C4-2B (cell line): ENCODE measurements around the gene RHEB.

ENCODE experiments used
- H3K27ac ChIP-seq: fragments of 450-650 bp; 2 replicates; pipeline ENCODE4 v1.5.1; 2017
- ZFX ChIP-seq: fragments of 450-650 bp; IDR thresholded peaks from 2 replicates; pipeline ENCODE4 v1.6.1; 2017
- TF ChIP-seq, protein P1 (sequence below): fragments of 450-650 bp; conservative IDR thresholded peaks from 2 replicates; pipeline ENCODE4 v1.5.1; 2017; ENCODE audit warnings: mild to moderate bottlenecking

RHEB gene, protein sequence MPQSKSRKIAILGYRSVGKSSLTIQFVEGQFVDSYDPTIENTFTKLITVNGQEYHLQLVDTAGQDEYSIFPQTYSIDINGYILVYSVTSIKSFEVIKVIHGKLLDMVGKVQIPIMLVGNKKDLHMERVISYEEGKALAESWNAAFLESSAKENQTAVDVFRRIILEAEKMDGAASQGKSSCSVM

DNA sequence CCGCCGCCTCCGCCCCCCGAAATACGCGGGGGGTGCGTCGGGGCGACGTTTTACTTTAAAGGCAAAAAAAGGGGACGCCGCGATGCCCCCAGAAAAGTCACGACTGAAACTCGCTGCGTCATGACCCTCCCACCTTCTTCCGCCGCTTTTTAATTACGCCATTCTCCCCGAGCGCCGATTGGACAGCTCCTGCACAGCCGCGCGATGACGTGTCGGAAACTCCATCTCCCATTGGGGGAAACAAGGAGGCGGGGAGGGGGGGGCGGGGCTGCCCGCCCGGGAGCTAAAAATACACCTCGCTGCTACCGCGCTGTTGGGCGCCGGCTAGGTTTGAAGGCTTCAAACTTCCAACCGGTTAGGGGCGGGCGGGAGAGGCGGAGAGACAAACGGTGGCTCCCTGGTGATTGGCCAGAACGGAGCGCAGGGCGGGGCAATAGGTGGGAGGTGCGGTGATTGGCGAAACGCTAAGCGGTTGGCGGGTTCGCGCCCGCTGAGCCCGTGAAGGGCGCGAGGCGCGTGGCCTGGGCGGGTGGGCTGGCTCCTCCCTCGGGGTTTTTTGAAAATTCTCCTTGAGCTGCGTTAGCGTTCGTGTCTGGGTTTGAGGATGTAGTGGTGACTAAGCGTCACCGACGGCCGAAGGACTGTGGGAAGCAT, at the start of gene RHEB:
Gene RHEB (minus strand): TSS at position 131 of the 654 bp plus-strand sequence. CDS start 384 bp downstream, outside the sequence.
- TF ChIP-seq, protein P1, sequence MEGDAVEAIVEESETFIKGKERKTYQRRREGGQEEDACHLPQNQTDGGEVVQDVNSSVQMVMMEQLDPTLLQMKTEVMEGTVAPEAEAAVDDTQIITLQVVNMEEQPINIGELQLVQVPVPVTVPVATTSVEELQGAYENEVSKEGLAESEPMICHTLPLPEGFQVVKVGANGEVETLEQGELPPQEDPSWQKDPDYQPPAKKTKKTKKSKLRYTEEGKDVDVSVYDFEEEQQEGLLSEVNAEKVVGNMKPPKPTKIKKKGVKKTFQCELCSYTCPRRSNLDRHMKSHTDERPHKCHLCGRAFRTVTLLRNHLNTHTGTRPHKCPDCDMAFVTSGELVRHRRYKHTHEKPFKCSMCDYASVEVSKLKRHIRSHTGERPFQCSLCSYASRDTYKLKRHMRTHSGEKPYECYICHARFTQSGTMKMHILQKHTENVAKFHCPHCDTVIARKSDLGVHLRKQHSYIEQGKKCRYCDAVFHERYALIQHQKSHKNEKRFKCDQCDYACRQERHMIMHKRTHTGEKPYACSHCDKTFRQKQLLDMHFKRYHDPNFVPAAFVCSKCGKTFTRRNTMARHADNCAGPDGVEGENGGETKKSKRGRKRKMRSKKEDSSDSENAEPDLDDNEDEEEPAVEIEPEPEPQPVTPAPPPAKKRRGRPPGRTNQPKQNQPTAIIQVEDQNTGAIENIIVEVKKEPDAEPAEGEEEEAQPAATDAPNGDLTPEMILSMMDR, result no peak
- no peak for TF ChIP-seq ZFX
- peak within 1 kb of the TSS; percentile 98 for H3K27ac ChIP-seq

DNA sequence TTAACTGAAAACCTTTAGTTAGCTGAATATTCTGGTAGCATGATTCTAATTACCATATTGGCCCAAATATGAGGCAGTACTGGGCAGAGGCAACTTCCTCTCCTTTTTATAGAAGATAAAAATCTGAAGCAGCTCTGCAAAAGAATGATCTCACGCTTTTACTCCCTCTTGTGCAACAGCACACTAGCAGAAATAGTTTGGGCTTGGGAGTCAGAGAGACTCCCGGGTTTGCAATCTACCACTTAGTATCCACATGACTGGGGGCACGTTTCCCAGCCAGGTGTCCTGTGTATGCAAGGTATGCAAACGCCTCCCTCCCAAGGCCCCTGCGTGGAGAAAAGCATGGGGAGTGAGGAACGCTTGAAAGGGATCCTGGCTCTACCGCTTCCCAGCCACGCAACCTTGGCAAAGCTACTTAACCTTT, 47.2 kb upstream of the RHEB start:
- peak overlapping the region; percentile 22 for H3K27ac ChIP-seq
- TF ChIP-seq, protein P1, result no peak
- no peak for TF ChIP-seq ZFX

DNA sequence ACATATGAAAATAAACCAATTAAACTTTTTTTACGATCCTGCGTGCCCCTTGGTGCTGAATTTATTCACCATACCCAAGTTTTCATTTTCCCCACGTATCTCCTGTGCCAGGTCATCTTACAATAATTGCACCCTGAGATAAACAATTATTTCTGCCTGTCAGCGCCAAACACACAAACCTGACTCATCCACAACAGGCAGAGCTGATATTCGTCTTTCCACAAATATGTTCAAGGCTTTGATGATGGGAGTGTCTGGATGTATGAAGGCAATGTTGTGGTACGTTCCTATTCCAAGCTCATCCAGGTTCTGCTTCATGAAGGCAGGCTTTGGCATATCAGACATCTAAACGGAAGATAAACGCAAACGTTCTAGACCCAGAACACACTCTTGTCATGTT, 45.8 kb upstream of the RHEB start:
- no peak for TF ChIP-seq ZFX
- TF ChIP-seq, protein P1, result no peak
- no peak overlapping the region for H3K27ac ChIP-seq

DNA sequence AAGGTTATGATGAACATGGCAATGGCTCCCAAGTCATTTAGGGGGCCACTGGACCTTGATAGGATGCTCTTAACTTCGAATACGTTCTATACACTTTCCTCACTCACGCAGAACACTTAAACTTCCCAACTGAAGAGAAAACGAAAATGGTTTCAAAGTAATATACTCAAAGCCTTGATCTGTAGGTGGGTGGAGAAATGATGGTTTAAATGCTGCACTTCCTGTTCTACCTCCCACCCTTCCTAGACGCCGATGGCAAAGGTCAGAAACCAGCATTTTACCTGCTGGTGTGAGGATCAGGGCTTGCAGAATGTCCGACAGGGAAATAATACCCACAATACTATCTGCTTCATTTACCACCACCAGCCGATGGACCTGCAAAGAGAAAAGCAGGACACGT, 40.5 kb upstream of the RHEB start:
- H3K27ac ChIP-seq, result no peak overlapping the region
- TF ChIP-seq ZFX, result no peak
- TF ChIP-seq, protein P1, result no peak

DNA sequence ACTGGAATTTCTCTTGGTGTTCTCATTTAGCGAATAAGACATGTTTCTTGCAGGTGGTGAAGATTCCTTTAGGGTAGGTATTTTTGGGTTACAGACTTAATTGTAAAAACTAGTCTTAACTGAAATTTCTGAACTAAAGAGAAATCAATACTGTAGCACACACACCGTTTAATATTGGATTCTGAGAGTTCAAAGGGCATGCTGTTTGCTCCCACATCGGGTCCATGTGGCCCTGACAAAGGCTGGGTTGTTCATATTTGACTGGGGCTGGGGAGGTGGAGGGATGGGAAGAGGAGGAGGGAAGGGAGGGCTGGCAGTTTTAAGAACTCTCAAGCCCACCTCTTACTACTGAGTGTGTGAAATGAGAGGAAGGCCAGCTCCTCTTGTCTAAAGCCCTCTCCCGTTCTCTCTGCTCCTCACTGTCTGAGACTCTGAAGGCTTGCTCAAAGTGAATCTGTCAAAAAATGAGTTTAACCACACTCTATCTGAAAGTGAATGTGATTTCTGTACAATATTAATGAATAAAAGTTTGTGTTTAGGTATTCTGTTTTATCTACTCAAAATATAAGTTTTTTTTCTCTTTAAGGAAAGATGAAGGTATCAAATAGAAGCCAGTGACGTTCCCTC, 40.0 kb upstream of the RHEB start:
- no peak overlapping the region for H3K27ac ChIP-seq
- TF ChIP-seq, protein P1, result no peak
- no peak for TF ChIP-seq ZFX

DNA sequence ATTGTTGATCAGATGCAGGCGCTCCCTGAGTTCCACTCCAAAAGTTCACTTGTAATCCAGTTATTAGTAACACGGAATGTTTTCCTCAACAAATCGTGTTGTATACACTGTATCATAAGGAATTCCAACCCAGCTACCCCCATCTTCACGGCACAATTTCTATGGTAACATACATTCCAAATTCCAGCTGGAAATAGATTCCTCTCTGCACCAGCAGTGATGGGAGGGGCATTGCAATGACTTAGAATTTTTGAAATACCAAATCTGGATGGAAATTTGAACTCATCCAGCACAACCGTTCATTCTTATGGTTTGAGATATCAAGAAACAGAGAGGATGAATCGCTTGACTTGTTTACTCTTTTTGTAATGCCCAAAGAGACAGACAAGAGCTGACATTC, 38.9 kb upstream of the RHEB start:
- TF ChIP-seq, protein P1, result no peak
- no peak for TF ChIP-seq ZFX
- H3K27ac ChIP-seq, result no peak overlapping the region

DNA sequence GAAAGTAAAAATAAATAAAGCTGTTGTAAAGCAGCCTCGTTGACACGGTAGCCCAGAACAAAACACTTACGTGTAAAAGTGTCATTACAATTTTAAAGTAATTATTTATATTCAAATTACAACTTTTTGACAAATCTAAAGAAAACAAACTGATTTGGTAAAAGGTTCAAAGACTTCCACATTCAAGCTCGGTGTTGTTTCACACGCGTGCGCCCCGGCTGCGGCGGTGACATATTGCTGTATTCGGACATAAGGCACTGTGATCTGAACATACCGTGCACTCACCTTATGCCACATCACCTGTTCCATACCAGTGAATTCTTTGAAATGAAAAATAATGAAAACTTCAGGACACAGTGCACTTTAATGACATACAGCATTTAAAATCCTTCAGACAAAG, 36.9 kb upstream of the RHEB start:
- H3K27ac ChIP-seq, result no peak overlapping the region
- TF ChIP-seq ZFX, result no peak
- TF ChIP-seq, protein P1, result no peak
